Activated naive CD8-positive, alpha-beta T cell treated with anti-CD3 and anti-CD28 coated beads, Interleukin-2, amount 10 ng/mL, durations not matched to agents 7 days and 5 days (primary cell): Measurements from ENCODE around the gene GDF10. TPM values are rescaled to one million over a fixed set of nuclear protein-coding genes. Genes with fewer than 3 reads are reported as not detected.

Source experiments
- ATAC-seq: fragments of 150-1000 bp; cut with Tn5 transposase; one replicate; pipeline ENCODE4 v1.10.0; 2021; ENCODE audit warnings: low read depth, moderate library complexity
- POLR2A ChIA-PET: fragments of 350-600 bp; sonication (Branson Sonifier 250); formaldehyde crosslinking; loops from one replicate; lab custom pipeline; 2021; ENCODE audit warnings: antibody characterized with exemption; lab: Charles Lee
- DNase-seq: peaks from one replicate; pipeline ENCODE4 v3.0.0; 2021
- H3K27ac Mint-ChIP-seq: one replicate; pipeline ENCODE4 v1.8.0; 2022; ENCODE audit warnings: mild to moderate bottlenecking, mixed read lengths
- H3K27me3 Mint-ChIP-seq: one replicate; pipeline ENCODE4 v1.8.0; 2022; ENCODE audit warnings: mild to moderate bottlenecking, moderate library complexity, mixed read lengths
- H3K36me3 Mint-ChIP-seq: one replicate; pipeline ENCODE4 v1.8.0; 2021; ENCODE audit warnings: mild to moderate bottlenecking, mixed read lengths
- H3K4me1 Mint-ChIP-seq: one replicate; pipeline ENCODE4 v1.8.0; 2021; ENCODE audit warnings: mixed read lengths
- H3K4me3 Mint-ChIP-seq: one replicate; pipeline ENCODE4 v1.8.0; 2022; ENCODE audit warnings: mild to moderate bottlenecking, moderate library complexity, mixed read lengths
- H3K9me3 Mint-ChIP-seq: one replicate; pipeline ENCODE4 v1.8.0; 2021; ENCODE audit warnings: mixed read lengths
- total RNA-seq, 2 experiments: library from RNA; stranded (reverse); gene quantifications; one replicate each; pipeline ENCODE4 v1.2.3, GENCODE V29; 2021

The GDF10 gene
- total RNA-seq, 2 experiments from 2014 or later = 0.11 TPM

DNA sequence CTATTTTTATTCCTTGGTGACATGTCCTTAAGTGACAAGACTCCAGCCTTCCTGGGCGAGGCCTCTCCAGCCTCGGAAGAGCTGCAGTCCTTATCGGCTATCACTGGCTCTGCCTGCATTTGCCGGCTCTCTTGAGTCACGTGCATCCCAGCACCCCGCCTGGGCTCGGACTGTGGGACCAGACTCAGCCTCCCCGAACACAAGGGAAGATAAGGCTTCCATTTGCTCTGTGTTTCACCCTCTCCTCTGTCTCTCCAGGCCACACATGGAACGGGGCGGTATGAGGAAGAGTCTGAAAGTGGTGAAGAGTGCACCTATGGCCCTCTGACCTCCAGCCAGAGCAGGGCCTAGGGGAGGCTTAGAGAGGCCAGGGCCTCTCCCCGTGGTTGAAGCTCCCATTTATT is 26.9 kb downstream of the GDF10 start:
- DNase-seq = no peak
- no peaks in the 10 kb centered on the region for H3K36me3 Mint-ChIP-seq
- H3K9me3 Mint-ChIP-seq = peaks cover 9% of the 10 kb centered on the region
- H3K27me3 Mint-ChIP-seq = peaks cover 2% of the 10 kb centered on the region
- H3K4me3 Mint-ChIP-seq = no peak overlapping the region
- POLR2A ChIA-PET = no interaction called here
- H3K4me1 Mint-ChIP-seq = peaks cover 1% of the 10 kb centered on the region
- ATAC-seq = no peak
- H3K27ac Mint-ChIP-seq = no peak overlapping the region

DNA sequence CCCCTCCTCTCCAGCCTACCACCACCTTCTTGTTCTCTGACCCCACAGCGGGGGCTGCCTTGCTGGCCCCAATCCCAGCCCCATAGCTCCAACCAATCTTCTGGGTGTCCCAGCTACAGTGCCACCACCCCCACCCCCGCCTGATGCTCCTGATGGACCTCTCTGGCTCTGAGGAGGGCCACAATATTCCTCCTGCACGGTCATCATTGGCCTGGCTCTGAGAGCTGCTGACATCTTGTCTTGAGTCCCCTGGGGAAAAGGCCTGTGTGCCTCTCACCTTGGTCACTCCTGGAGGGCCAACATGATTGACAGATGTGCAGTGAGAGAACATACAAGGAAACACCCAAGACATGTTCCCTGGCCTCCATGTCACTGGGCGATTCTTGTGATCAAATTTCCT is 29.9 kb downstream of the GDF10 start:
- ATAC-seq (no peak), DNase-seq (no peak)
- Mint-ChIP-seq H3K4me3 (no peak overlapping the region), H3K36me3 (no peaks in the 10 kb centered on the region), H3K27me3 (no peaks in the 10 kb centered on the region), H3K4me1 (no peaks in the 10 kb centered on the region), H3K9me3 (peaks cover 9% of the 10 kb centered on the region), H3K27ac (no peak overlapping the region)
- POLR2A ChIA-PET = no interaction called here

DNA sequence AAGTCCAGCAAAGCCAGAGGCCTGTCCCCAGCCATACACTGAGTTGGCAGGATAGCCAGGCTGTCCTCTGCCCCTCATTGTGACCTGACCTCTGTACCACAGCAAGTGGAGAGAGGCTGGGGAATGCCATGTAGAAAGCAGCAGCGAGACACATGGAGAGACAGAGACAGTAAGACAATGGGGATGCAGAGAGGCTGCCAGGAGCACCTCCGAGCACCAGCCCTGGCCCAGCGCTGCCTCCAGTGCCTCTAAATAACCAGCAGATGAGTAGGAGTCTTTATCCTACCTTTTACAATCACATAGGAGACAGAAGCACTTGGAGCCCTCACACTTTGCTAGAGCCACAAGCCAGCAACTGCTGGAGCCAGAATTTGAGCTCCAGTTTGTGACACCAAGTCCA is 30.4 kb downstream of the GDF10 start:
- Mint-ChIP-seq H3K27me3 (no peaks in the 10 kb centered on the region), H3K27ac (no peak overlapping the region), H3K9me3 (peaks cover 9% of the 10 kb centered on the region), H3K4me3 (no peak overlapping the region), H3K4me1 (no peaks in the 10 kb centered on the region), H3K36me3 (no peaks in the 10 kb centered on the region)
- POLR2A ChIA-PET = no interaction called here
- DNase-seq (no peak), ATAC-seq (no peak)

DNA sequence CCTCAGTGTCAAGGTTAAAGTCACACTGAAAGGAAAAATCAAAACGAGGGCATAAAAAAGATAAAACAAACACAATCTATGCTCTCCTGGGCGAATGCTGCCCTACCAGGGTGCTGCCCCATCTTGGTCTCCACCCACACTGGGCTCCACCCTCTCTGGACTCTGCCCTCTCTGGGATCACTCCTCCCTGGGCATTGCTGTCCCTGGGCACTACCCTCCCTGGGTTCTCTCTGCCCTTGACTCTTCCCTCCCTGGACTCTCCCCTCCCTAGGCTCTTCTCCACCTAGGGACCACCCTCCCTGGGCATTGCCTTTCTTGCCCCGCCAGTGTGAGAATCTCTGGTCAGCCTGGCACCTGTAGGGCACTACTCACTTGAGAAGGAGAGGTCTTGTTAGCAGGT is 30.8 kb downstream of the GDF10 start:
- Mint-ChIP-seq H3K4me3 (no peak overlapping the region), H3K27me3 (no peaks in the 10 kb centered on the region), H3K36me3 (no peaks in the 10 kb centered on the region), H3K4me1 (no peaks in the 10 kb centered on the region), H3K9me3 (peaks cover 9% of the 10 kb centered on the region), H3K27ac (no peak overlapping the region)
- ATAC-seq = no peak
- no peak for DNase-seq
- POLR2A ChIA-PET = no interaction called here

DNA sequence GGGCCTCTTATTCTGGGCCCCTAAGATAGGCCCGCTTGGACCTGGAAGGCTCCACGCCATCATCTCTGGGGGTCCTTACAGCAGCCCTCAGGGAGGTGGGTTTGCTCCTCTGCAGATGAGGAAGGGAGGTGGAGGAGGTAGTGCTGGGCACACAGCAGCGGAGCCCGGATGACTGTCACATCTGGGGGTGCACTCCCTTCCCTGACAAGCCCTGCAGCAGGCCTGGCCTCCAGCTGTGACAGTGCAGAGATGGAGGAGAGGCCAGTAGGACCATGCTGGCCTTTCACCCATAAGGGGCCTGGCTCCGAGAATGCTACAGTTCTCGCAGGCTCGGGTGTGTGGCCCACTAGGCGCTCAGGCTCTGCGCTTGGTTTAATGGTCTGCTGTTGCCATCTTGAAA is 31.5 kb downstream of the GDF10 start:
- Mint-ChIP-seq H3K27me3 (no peaks in the 10 kb centered on the region), H3K4me1 (no peaks in the 10 kb centered on the region), H3K36me3 (no peaks in the 10 kb centered on the region), H3K27ac (no peak overlapping the region), H3K4me3 (no peak overlapping the region), H3K9me3 (peaks cover 9% of the 10 kb centered on the region)
- DNase-seq (peak; percentile 17), ATAC-seq (no peak)
- POLR2A ChIA-PET = no interaction called here

DNA sequence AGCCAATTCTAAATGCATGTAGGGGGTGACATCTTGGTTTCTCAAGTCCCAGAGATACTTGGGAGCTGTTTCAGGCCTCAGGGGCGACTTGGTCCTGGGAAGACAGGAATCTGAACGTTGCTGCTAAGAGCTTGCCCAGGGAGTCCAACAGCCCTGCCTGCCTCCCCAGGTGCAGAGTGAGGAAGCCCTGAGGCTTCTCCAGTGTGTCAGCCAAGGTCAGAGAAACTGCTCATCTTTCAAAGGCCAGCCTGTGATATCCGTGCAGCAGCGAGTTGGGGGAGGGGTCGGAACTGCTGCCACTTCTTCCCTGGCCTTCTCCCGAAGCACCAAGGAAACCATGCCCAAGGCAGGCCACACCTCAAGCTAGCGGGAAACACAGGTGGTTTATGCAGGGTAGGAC is 32.0 kb downstream of the GDF10 start:
- Mint-ChIP-seq H3K4me3 (no peak overlapping the region), H3K9me3 (peaks cover 9% of the 10 kb centered on the region), H3K36me3 (no peaks in the 10 kb centered on the region), H3K27me3 (no peaks in the 10 kb centered on the region), H3K4me1 (no peaks in the 10 kb centered on the region), H3K27ac (no peak overlapping the region)
- POLR2A ChIA-PET = no interaction called here
- ATAC-seq (no peak), DNase-seq (no peak)

DNA sequence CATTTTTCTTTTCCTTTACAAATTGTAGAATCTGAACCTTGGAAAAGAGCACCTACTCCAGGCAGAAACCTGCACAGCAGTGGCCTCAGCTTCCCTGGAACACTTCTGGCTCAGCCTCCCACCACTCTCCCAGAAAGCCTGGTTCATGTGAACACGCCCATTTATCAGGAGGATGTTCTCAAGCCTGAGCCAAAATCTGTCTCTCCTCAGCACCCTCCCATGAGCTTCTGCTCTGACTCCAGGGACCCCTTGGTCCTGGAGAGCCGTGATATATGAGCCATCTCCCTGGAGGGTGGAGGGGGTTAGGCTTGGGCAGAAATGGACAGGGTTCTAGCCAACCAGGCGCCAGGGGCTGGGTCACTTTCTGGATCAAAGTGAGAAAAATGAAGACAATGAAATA is 32.4 kb downstream of the GDF10 start:
- Mint-ChIP-seq H3K4me1 (no peaks in the 10 kb centered on the region), H3K4me3 (no peak overlapping the region), H3K36me3 (no peaks in the 10 kb centered on the region), H3K27ac (no peak overlapping the region), H3K9me3 (peaks cover 9% of the 10 kb centered on the region), H3K27me3 (no peaks in the 10 kb centered on the region)
- no peak for ATAC-seq
- DNase-seq = no peak
- POLR2A ChIA-PET = no interaction called here

DNA sequence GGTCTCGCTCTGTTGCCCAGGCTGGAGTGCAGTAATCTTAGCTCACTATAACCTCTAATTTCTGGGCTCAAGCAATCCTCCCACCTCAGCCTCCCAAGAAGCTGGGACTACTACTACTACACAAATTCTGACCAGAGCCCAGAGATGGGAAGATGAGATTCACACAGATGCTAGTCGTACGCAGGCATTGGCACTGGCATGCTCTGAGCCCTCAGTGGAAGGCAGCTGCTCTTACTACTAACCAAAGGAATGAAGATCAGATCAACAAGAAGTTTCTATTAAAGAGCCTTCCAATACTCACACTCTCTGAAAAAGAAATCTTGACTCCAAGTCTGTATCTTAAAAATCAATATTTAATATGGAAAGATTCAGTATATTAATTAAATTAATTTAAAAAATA is 32.9 kb downstream of the GDF10 start:
- no peak overlapping the region for H3K27ac Mint-ChIP-seq

DNA sequence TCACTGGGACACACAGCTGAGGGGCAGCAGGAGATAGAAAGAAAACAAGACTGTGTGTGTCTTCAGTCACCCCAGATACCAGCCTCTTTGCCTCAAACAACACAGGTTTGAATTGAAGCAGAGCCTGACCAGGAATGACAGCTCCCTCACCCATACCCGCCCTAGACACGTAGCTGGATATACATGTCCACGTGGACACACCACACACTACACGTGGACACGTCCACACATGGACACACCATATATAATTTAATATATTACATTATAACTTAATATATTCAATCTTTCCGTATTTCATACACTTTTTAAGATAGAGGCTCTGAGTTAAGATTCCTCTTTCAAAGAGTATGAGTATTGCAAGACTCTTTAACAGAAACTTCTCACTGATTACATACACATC is 33.5 kb downstream of the GDF10 start:
- Mint-ChIP-seq H3K36me3 (no peaks in the 10 kb centered on the region), H3K4me1 (no peaks in the 10 kb centered on the region), H3K27me3 (no peaks in the 10 kb centered on the region), H3K4me3 (no peak overlapping the region), H3K9me3 (peaks cover 2% of the 10 kb centered on the region), H3K27ac (no peak overlapping the region)
- DNase-seq = no peak
- ATAC-seq = no peak
- POLR2A ChIA-PET = no interaction called here

More for the DNA sequence above, 32.9 kb downstream of the GDF10 start:
- Mint-ChIP-seq H3K36me3 (no peaks in the 10 kb centered on the region), H3K27me3 (no peaks in the 10 kb centered on the region), H3K4me1 (no peaks in the 10 kb centered on the region), H3K4me3 (no peak overlapping the region), H3K9me3 (peaks cover 6% of the 10 kb centered on the region)
- DNase-seq (no peak), ATAC-seq (no peak)
- POLR2A ChIA-PET = no interaction called here

DNA sequence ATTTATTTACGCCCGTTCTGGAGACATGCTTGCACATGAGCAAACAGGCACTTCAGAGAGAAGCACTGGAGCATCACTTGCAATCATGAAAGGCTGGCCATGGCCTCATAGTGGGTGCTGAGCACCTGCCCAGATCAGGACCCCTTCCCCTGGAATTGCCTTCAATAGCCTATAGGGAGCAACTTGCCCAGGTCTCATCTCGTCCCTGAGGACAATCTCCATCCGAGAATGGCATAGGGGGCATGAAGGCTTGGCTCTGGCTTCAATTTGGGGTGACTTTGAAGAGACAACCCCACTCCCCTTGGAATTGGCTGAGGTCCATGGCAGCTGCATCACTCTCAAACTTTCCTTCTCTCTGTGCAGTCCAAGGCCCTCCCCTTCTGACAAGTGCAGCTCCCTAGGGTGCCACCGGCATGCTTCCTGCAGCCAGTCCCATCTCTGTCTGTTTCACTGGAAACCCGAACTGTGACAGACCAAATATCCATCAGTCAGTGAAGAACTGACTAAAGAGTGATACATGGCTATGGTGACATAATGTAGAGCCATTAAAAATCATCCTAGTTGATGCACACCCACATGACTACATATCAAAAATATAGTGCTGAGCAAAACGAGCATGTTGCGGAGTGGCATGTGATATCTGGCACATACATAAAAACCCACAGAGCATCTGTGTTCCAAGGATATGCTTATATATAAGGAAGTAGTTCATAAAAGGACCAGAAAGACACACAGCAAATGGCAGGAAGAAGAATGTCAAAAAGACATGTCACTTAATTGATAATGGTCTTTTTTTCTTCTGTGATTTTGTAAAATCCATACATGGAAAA is 34.7 kb downstream of the GDF10 start:
- Mint-ChIP-seq H3K36me3 (no peaks in the 10 kb centered on the region), H3K27me3 (peaks cover 3% of the 10 kb centered on the region), H3K27ac (no peak overlapping the region), H3K4me1 (no peaks in the 10 kb centered on the region), H3K9me3 (no peaks in the 10 kb centered on the region), H3K4me3 (no peak overlapping the region)
- no peak for DNase-seq
- ATAC-seq = no peak
- POLR2A ChIA-PET = no interaction called here

DNA sequence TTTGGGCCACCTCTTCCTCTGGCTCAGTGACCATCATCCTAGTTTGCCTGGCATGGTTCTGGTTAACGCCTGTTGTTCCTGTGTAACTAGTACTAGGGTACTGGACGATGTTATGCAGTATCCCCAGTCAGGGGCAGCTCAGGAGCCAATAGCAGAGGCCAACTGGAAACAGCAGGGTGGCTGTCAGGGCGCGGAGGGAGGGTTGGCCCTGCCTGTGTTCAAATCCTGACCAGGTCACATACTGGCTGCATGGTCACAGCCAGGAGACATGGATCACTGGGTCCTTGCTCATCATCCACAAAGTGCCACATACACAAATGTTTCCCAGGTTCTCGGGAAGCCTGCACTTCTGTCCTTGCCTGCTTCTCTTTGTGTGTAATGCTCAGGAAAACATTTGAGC is 35.9 kb downstream of the GDF10 start:
- no peak for DNase-seq
- POLR2A ChIA-PET = no interaction called here
- Mint-ChIP-seq H3K27ac (no peak overlapping the region), H3K36me3 (no peaks in the 10 kb centered on the region), H3K27me3 (peaks cover 6% of the 10 kb centered on the region), H3K4me1 (no peaks in the 10 kb centered on the region), H3K4me3 (no peak overlapping the region), H3K9me3 (no peaks in the 10 kb centered on the region)
- ATAC-seq = no peak

DNA sequence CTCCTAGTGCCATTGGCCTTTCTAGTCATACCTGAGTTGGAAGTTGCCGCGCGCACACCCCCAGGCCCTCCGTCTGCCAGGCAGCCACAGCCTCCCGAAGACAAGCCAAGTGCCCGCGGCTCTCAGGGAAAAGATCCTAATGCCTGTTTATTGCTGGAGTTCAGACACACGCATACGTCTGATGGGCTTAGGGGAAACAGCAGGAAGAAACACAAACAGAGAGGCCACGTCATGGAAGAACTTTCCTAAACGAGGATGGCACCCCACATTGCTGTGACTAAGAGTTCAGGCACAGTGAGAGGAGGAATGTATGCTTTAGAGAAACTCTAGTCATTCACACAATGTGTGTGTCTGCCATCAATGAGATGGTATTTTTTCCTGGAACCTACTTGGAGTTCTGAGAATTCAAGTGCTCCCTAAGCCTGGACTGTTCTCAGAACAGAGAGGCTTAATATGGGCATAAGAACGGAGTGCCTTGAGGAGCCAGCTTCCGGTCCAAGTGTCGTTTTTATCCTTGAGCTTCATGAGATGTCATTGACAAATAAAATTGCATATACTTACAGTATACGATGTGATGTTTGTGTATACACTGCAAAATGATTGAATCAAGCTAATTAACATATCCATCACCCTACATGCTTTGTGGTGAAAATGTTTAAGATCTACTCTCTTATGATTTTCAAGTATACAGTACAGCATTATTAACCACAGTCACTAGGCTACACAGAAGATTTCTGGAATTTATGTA is 36.6 kb downstream of the GDF10 start:
- DNase-seq (no peak), ATAC-seq (no peak)
- Mint-ChIP-seq H3K27ac (no peak overlapping the region), H3K9me3 (no peaks in the 10 kb centered on the region), H3K36me3 (no peaks in the 10 kb centered on the region), H3K4me3 (no peak overlapping the region), H3K27me3 (peaks cover 10% of the 10 kb centered on the region), H3K4me1 (no peaks in the 10 kb centered on the region)
- POLR2A ChIA-PET = no interaction called here

DNA sequence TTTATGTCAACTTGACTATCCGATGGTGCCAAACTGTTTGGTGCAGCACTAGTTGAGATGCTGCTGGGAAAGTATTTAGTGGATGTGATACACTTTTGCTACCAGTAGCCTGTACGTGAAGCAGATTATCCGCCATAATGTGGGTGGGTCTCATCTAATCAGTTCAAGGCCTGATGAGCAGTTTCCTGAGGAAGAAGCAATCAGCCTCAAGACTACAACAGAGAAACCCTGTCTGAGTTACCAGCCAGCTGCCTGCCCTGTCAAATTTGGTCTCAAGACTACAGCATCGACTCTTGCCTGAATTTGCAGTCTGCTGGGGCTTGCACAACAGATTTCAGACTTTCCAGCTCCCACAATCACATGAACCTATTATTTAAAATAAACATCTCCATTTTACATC is 37.3 kb downstream of the GDF10 start:
- POLR2A ChIA-PET = no interaction called here
- DNase-seq (no peak), ATAC-seq (no peak)
- Mint-ChIP-seq H3K36me3 (no peaks in the 10 kb centered on the region), H3K27ac (no peak overlapping the region), H3K27me3 (peaks cover 10% of the 10 kb centered on the region), H3K4me3 (no peak overlapping the region), H3K9me3 (no peaks in the 10 kb centered on the region), H3K4me1 (no peaks in the 10 kb centered on the region)

DNA sequence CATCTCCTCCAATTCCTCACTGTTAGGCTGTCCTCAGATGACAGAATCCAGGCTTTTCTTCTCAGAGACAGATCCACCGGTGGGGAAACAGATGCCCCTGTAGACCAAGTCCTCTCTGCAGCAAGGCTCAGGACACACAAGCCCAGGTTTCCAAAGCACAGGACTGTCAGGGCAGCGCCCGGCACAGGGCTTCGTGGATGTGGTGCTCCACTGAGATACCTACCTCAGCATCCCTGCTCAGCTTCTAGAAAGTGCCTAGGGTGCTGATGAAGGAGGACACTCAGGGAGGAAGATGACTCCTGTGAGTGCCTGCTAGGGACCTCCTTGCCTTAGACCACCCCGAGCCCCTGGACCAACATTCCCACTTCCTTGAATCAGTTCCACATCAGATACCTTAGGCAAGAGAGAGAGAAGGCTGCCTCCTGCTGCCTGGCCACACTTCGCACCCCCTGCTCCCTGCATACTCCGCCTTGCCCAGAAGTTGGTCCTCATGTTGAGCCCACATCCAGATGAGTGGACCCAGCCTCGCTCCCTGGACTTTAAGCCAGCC is 39.3 kb downstream of the GDF10 start:
- peaks cover 10% of the 10 kb centered on the region for H3K27me3 Mint-ChIP-seq
- no peaks in the 10 kb centered on the region for H3K4me1 Mint-ChIP-seq
- ATAC-seq (no peak), DNase-seq (no peak)
- POLR2A ChIA-PET = no interaction called here
- H3K9me3 Mint-ChIP-seq = no peaks in the 10 kb centered on the region
- no peak overlapping the region for H3K4me3 Mint-ChIP-seq
- H3K27ac Mint-ChIP-seq = no peak overlapping the region
- no peaks in the 10 kb centered on the region for H3K36me3 Mint-ChIP-seq
